Astrocyte (in vitro differentiated cells and primary cell): ENCODE data around the gene FGF12.

ENCODE experiments used
- CTCF ChIP-seq: IDR thresholded peaks from 2 replicates; pipeline ENCODE4 v1.5.1; 2011; ENCODE audit warnings: low read depth, mild to moderate bottlenecking, inconsistent platforms, low read length, moderate library complexity; ENCODE audit not compliant: insufficient read depth
- EZH2 ChIP-seq: IDR thresholded peaks from 2 replicates; pipeline ENCODE4 v1.6.1; 2012; ENCODE audit warnings: mild to moderate bottlenecking, low read length, inconsistent platforms; ENCODE audit not compliant: insufficient read depth

- TF ChIP-seq EZH2, result no peak
- no peak for TF ChIP-seq CTCF
Measured at GRCh38 chr3:192372616-192373015, 354.7 kb downstream of the FGF12 start.
